ENCODE data around the gene GSPT1.

DNA sequence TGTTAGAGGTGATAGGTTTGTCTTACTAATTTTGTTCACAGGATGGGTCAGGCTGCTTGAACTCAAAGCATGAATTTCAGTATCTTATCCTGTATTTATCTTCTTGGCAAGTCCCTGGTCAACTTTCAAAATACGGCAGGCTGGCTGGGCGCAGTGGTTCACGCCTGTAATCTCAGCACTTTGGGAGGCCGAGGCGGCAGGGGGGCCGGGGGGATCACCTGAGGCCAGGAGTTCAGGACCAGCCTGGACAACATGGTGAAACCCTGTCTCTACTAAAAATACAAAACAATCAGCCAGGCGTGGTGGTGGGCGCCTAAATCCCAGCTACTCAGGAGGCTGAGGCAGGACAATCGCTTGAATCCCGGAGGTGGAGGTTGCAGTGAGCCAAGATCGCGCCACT, 39.5 kb downstream of the GSPT1 start:
- TF ChIP-seq POLR2A (IDR thresholded peaks at IDR 0.05; ENCODE audit: low read length), result no peak
- no peak for TF ChIP-seq GATA1 (IDR thresholded peaks at IDR 0.05; ENCODE audit: low read depth, low read length)

All from erythroblast (primary cell).